A673 (cell line): ENCODE measurements around the gene RAC2.

ENCODE experiments used
- CTCF ChIP-seq: fragments of 300-800, 200-600 bp; sonication (generic); conservative IDR thresholded peaks from 2 replicates; pipeline ENCODE4 v1.5.1; 2017; ENCODE audit warnings: low read depth, mild to moderate bottlenecking, antibody characterized with exemption, low read length, moderate library complexity, mixed read lengths
- EZH2 ChIP-seq: fragments of 200-600 bp; sonication (generic); IDR thresholded peaks from 2 replicates; pipeline ENCODE4 v1.6.1; 2017; ENCODE audit warnings: borderline replicate concordance, low read depth, mild to moderate bottlenecking, mixed read lengths, antibody characterized with exemption, low read length; ENCODE audit not compliant: poor library complexity, severe bottlenecking

DNA sequence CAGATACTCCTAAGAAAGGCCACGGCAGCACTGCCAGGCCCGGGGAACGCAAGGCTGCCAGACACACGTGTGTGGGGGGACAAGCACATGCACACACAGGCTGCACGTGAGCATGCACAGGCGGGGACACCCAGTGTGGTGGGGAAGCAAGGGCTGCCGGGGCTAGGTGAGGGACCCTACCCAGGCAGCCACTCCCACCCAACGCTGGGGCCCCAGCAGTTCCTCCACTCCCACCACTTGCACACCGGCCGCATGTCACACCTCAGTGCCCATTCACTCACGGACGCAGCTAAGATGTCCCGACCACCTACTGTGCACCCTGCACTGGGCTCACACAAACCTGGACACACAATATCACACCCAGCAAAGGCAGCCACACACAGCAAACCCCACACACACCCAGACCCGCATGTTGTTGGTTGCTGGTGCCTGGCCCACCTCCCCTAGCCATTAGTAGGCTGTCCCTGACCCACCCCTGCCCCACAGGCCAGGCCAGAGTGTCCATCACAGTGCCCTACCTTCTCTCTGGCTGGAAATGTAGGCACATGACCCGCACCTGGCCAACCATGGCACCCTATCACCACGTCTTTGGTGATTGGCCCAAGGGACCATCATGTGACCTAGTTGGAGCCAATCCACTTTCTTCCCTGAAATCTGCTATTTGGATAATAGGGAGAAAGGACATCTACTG lies 40.6 kb downstream of the RAC2 start:
- TF ChIP-seq CTCF (no peak), EZH2 (no peak)
